Suprapubic skin (tissue), 3 donors: ENCODE measurements around the gene CUL7.

Source experiments
- CTCF ChIP-seq, 2 donors: fragments of 200-600 bp in 1 of 2; fragments of 450-650 bp in 1 of 2; sonication (generic) in 1 of 2; IDR thresholded peaks; one replicate each; pipeline ENCODE4 v1.5.1; 2016 to 2019; ENCODE audit warnings: antibody characterized with exemption in 2 of 2, mild to moderate bottlenecking in 1 of 2, moderate library complexity in 1 of 2
- POLR2AphosphoS5 ChIP-seq, 3 donors: sonication (generic); formaldehyde crosslinking; IDR thresholded peaks; one replicate each; pipeline ENCODE4 v1.6.1; 2017; ENCODE audit warnings: antibody characterized with exemption in 3 of 3

GRCh38 chr6:43061861-43062260 lies 8.2 kb upstream of the CUL7 start:
- TF ChIP-seq CTCF (IDR thresholded peaks at IDR 0.05) (no peak), POLR2AphosphoS5 (IDR thresholded peaks at IDR 0.05) (no peak)
